SK-N-SH (cell line): ENCODE results near the gene SORD. TPM values are rescaled to one million over a fixed set of nuclear protein-coding genes. Genes with fewer than 3 reads are reported as not detected.

Experiments used
- CTCF ChIA-PET: fragments of 300-600, 350-600 bp; formaldehyde crosslinking; extraction: SDS; loops from one replicate; lab custom pipeline; 2021; lab: Yijun Ruan, JAX
- POLR2A ChIA-PET: fragments of 350-600 bp; sonication (Branson Sonifier 250); formaldehyde crosslinking; extraction: SDS; loops from one replicate; lab custom pipeline; 2020; ENCODE audit warnings: antibody characterized with exemption, inconsistent platforms; lab: Yijun Ruan, JAX
- DNase-seq: peaks from one replicate; pipeline ENCODE4 v3.0.0; 2012
- H2AFZ ChIP-seq: fragments of 200-600 bp; sonication (generic); 2 replicates; pipeline ENCODE4 v1.8.1; 2016; ENCODE audit warnings: antibody characterized with exemption, mild to moderate bottlenecking, low read depth
- H3F3A ChIP-seq: fragments of 200-600 bp; sonication (generic); replicated peaks from 2 replicates; pipeline ENCODE3; 2016; ENCODE audit warnings: antibody characterized with exemption, mild to moderate bottlenecking; ENCODE audit not compliant: insufficient read depth
- H3K27ac ChIP-seq, 2 experiments: fragments of 200-500 bp in 1 of 2; fragments of 200-600 bp in 1 of 2; sonication (Bioruptor generic) in 1 of 2; sonication (generic), shearing (Covaris generic) in 1 of 2; 2 replicates each; pipeline versions ENCODE4 v1.5.1 to v1.6.1; 2014 to 2016; ENCODE audit warnings: low read depth in 2 of 2, inconsistent platforms in 1 of 2, low read length in 1 of 2, mild to moderate bottlenecking in 1 of 2, mixed read lengths in 1 of 2
- H3K27me3 ChIP-seq: fragments of 200-600 bp; sonication (generic), shearing (Covaris generic); 2 replicates; pipeline ENCODE4 v1.6.1; 2016; ENCODE audit warnings: mixed run types; ENCODE audit not compliant: insufficient read depth
- H3K36me3 ChIP-seq, 2 experiments: fragments of 200-500 bp in 1 of 2; fragments of 200-600 bp in 1 of 2; sonication (Bioruptor generic) in 1 of 2; sonication (generic) in 1 of 2; replicated peaks in 1 of 2; 2 replicates each; pipeline versions ENCODE3 to v1.5.1; 2014 to 2016; ENCODE audit warnings: low read length in 1 of 2, mild to moderate bottlenecking in 1 of 2; ENCODE audit not compliant: insufficient read depth in 2 of 2, control insufficient read depth in 1 of 2
- H3K4me1 ChIP-seq, 2 experiments: fragments of 200-500 bp in 1 of 2; fragments of 200-600 bp in 1 of 2; sonication (Bioruptor generic) in 1 of 2; sonication (generic), shearing (Covaris generic) in 1 of 2; 2 replicates each; pipeline versions ENCODE4 v1.5.1 to v1.6.1; 2014 to 2016; ENCODE audit warnings: low read depth in 1 of 2, low read length in 1 of 2, mixed run types in 1 of 2; ENCODE audit not compliant: insufficient read depth in 2 of 2, control insufficient read depth in 1 of 2
- H3K4me2 ChIP-seq: fragments of 200-600 bp; sonication (generic), shearing (Covaris generic); 2 replicates; pipeline ENCODE4 v1.6.1; 2017; ENCODE audit warnings: mixed run types
- H3K4me3 ChIP-seq, 2 experiments: fragments of 200-500 bp in 1 of 2; fragments of 200-600 bp in 1 of 2; sonication (Bioruptor generic) in 1 of 2; sonication (generic), shearing (Covaris generic) in 1 of 2; 2 replicates each; pipeline versions ENCODE4 v1.5.1 to v1.8.1; 2014 to 2016; ENCODE audit warnings: low read depth in 2 of 2, inconsistent platforms in 1 of 2, low read length in 1 of 2, mild to moderate bottlenecking in 1 of 2, mixed read lengths in 1 of 2, moderate library complexity in 1 of 2
- H3K79me2 ChIP-seq: fragments of 200-600 bp; sonication (generic); 2 replicates; pipeline ENCODE4 v1.8.1; 2017; ENCODE audit warnings: mild to moderate bottlenecking; ENCODE audit not compliant: insufficient read depth
- H3K9ac ChIP-seq: fragments of 200-600 bp; sonication (generic); 2 replicates; pipeline ENCODE4 v1.6.1; 2017; ENCODE audit warnings: mixed run types
- H3K9me2 ChIP-seq: fragments of 200-600 bp; sonication (generic); 2 replicates; pipeline ENCODE4 v1.6.1; 2017; ENCODE audit warnings: mixed run types
- H3K9me3 ChIP-seq: fragments of 200-600 bp; sonication (generic); 2 replicates; pipeline ENCODE4 v1.6.1; 2017; ENCODE audit warnings: mixed run types, mild to moderate bottlenecking, moderate library complexity
- H4K20me1 ChIP-seq: fragments of 200-600 bp; sonication (generic); 2 replicates; pipeline ENCODE4 v1.6.1; 2017; ENCODE audit warnings: mild to moderate bottlenecking, mixed run types; ENCODE audit not compliant: insufficient read depth
- ELF1 ChIP-seq: IDR thresholded peaks from 2 replicates; pipeline ENCODE4 v1.4.0; 2012
- EZH2phosphoT487 ChIP-seq: fragments of 200-600 bp; sonication (generic); IDR thresholded peaks from 2 replicates; pipeline ENCODE4 v1.6.1; 2017; ENCODE audit warnings: low read depth, mixed run types, mild to moderate bottlenecking, antibody characterized with exemption, moderate library complexity, borderline replicate concordance
- FOSL2 ChIP-seq: IDR thresholded peaks from 2 replicates; pipeline ENCODE4 v1.4.0; 2012; ENCODE audit warnings: low read depth, mild to moderate bottlenecking, moderate library complexity, borderline replicate concordance
- FOXJ3 ChIP-seq: sonication (generic); formaldehyde crosslinking; IDR thresholded peaks from 2 replicates; pipeline ENCODE4 v1.5.1; 2020; ENCODE audit warnings: mild to moderate bottlenecking, missing genetic modification reagents
- NFIC ChIP-seq: IDR thresholded peaks from 2 replicates; pipeline ENCODE4 v1.4.0; 2012; ENCODE audit warnings: borderline replicate concordance
- NRF1 ChIP-seq: IDR thresholded peaks from 2 replicates; pipeline ENCODE4 v1.6.1; 2012; ENCODE audit warnings: low read depth, mild to moderate bottlenecking, low read length
- RCOR1 ChIP-seq: fragments of 150-350 bp; IDR thresholded peaks from 2 replicates; pipeline ENCODE4 v1.6.1; 2017; ENCODE audit warnings: antibody characterized with exemption, low read length
- RFX5 ChIP-seq: IDR thresholded peaks from 2 replicates; pipeline ENCODE4 v1.6.1; 2012; ENCODE audit warnings: mild to moderate bottlenecking, improper control_type of control experiment, low read length
- RXRA ChIP-seq: IDR thresholded peaks from 2 replicates; pipeline ENCODE4 v1.4.0; 2012; ENCODE audit warnings: low read depth, mild to moderate bottlenecking, borderline replicate concordance
- TAF1 ChIP-seq: IDR thresholded peaks from 2 replicates; pipeline ENCODE4 v1.6.1; 2012; ENCODE audit warnings: low read depth, mild to moderate bottlenecking, low read length, moderate library complexity, borderline replicate concordance
- TCF12 ChIP-seq: IDR thresholded peaks from 2 replicates; pipeline ENCODE4 v1.4.0; 2012
- WGBS: methylation state at CpG from one replicate; pipeline ENCODE4 v1.1.6; 2017; ENCODE audit warnings: low lambda C conversion rate; 5-methylcytosine and 5-hydroxymethylcytosine counted together
- polyA plus RNA-seq, 3 experiments: library from polyadenylated mRNA; depleted of rRNA; stranded (reverse); fragments of >200 nt; gene quantifications; 2 replicates each; pipeline ENCODE4 v1.2.3, GENCODE V29; 2012
- TF ChIP-seq, protein P1 (sequence below): IDR thresholded peaks from 2 replicates; pipeline ENCODE4; 2012
- TF ChIP-seq, protein P2 (sequence below): fragments of 150-350 bp; IDR thresholded peaks from 2 replicates; pipeline ENCODE4 v1.6.1; 2017; ENCODE audit warnings: antibody characterized with exemption, low read length, low read depth, borderline replicate concordance
- TF ChIP-seq, protein P3 (sequence below): fragments of 150-350 bp; IDR thresholded peaks from 2 replicates; pipeline ENCODE4 v1.6.1; 2016; ENCODE audit warnings: mild to moderate bottlenecking, low read depth, low read length
- TF ChIP-seq, protein P4 (sequence below): IDR thresholded peaks from 2 replicates; pipeline ENCODE4 v1.6.1; 2012; ENCODE audit warnings: mild to moderate bottlenecking, low read depth, low read length, moderate library complexity

SORD gene
- polyA plus RNA-seq, 1 of the 3 experiments (the other 2 are of a cell fraction): 35.1 TPM

DNA sequence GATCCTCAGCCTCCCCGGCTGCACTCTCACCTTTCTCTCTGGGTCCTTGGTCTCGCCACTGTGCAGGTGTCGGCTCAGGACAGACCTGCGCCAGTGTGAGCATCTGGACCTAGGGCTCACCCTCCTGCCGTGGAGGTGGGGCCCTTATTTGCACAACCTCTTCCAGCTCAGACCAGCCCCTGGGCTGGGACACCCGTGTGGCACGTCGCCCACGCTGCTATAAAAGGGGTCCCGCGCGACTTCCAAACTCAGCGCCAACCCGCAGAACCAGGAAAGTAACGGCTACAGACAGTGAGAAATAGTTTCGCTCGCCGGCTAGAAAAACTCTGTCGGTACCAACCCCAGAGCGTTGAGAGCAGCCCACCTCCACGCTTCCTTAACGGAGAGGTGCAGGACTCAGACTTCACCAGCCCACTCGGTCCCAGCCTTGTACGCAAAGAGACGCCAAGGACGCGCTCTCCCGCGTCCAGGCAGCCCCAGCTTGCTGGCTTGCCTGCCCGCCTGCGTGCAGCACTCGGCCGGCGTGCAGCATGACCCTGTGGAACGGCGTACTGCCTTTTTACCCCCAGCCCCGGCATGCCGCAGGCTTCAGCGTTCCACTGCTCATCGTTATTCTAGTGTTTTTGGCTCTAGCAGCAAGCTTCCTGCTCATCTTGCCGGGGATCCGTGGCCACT lies 91.2 kb downstream of the SORD start, which contains the start of the genes DUOX2 and DUOXA2:
Gene DUOX2, minus strand, starts transcription at position 97 of the 675 bp plus-strand sequence. CDS start 761 bp downstream, outside the sequence.
Gene DUOXA2, plus strand, starts transcription at position 251 of the 675 bp plus-strand sequence. Its CDS starts 280 bp downstream, at position 531.
- peak; percentile 66 for DNase-seq
- Histone ChIP-seq H3K4me1 (peaks cover 0 to 28% of the 10 kb centered on the region in 2 experiments; a peak in 1 of 4 replicates), H2AFZ (no peak within 1 kb of the TSS), H3K36me3 (no peaks in the 10 kb centered on the region), H3K4me3 (peak within 1 kb of the TSS in 1 of 2 experiments; percentile 9; a peak in 1 of 4 replicates), H3K27me3 (peaks cover 56% of the 10 kb centered on the region), H4K20me1 (no peaks in the 10 kb centered on the region), H3K9me3 (no peaks in the 10 kb centered on the region), H3K4me2 (peak within 1 kb of the TSS; percentile 65; the same call in 1 of the 2 replicates), H3K9ac (no peak within 1 kb of the TSS), H3K79me2 (no peaks in the 10 kb centered on the region), H3F3A (no peaks in the 10 kb centered on the region), H3K27ac (no peak within 1 kb of the TSS), H3K9me2 (no peaks in the 10 kb centered on the region)
- POLR2A ChIA-PET: no interaction called here
- CTCF ChIA-PET: interaction anchor here (0.6 to 2.3 kb wide), 10 partner anchors 9 to 344 kb away, joined by 3 to 7 read pairs (median 4); no protein-coding TSS in a partner anchor
- TF ChIP-seq NRF1: no peak
- TF ChIP-seq EZH2phosphoT487: no peak
- no peak for TF ChIP-seq RXRA
- TF ChIP-seq, protein P1, sequence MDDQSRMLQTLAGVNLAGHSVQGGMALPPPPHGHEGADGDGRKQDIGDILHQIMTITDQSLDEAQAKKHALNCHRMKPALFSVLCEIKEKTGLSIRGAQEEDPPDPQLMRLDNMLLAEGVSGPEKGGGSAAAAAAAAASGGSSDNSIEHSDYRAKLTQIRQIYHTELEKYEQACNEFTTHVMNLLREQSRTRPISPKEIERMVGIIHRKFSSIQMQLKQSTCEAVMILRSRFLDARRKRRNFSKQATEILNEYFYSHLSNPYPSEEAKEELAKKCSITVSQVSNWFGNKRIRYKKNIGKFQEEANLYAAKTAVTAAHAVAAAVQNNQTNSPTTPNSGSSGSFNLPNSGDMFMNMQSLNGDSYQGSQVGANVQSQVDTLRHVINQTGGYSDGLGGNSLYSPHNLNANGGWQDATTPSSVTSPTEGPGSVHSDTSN: no peak
- no peak for TF ChIP-seq FOSL2
- TF ChIP-seq NFIC: no peak
- TF ChIP-seq, protein P2, sequence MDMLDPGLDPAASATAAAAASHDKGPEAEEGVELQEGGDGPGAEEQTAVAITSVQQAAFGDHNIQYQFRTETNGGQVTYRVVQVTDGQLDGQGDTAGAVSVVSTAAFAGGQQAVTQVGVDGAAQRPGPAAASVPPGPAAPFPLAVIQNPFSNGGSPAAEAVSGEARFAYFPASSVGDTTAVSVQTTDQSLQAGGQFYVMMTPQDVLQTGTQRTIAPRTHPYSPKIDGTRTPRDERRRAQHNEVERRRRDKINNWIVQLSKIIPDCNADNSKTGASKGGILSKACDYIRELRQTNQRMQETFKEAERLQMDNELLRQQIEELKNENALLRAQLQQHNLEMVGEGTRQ: no peak
- no peak for TF ChIP-seq TCF12
- TF ChIP-seq RCOR1: no peak
- no peak for TF ChIP-seq TAF1
- no peak for TF ChIP-seq FOXJ3 (CRISPR knock-in tag)
- TF ChIP-seq, protein P3, sequence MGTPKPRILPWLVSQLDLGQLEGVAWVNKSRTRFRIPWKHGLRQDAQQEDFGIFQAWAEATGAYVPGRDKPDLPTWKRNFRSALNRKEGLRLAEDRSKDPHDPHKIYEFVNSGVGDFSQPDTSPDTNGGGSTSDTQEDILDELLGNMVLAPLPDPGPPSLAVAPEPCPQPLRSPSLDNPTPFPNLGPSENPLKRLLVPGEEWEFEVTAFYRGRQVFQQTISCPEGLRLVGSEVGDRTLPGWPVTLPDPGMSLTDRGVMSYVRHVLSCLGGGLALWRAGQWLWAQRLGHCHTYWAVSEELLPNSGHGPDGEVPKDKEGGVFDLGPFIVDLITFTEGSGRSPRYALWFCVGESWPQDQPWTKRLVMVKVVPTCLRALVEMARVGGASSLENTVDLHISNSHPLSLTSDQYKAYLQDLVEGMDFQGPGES: no peak
- TF ChIP-seq, protein P4, sequence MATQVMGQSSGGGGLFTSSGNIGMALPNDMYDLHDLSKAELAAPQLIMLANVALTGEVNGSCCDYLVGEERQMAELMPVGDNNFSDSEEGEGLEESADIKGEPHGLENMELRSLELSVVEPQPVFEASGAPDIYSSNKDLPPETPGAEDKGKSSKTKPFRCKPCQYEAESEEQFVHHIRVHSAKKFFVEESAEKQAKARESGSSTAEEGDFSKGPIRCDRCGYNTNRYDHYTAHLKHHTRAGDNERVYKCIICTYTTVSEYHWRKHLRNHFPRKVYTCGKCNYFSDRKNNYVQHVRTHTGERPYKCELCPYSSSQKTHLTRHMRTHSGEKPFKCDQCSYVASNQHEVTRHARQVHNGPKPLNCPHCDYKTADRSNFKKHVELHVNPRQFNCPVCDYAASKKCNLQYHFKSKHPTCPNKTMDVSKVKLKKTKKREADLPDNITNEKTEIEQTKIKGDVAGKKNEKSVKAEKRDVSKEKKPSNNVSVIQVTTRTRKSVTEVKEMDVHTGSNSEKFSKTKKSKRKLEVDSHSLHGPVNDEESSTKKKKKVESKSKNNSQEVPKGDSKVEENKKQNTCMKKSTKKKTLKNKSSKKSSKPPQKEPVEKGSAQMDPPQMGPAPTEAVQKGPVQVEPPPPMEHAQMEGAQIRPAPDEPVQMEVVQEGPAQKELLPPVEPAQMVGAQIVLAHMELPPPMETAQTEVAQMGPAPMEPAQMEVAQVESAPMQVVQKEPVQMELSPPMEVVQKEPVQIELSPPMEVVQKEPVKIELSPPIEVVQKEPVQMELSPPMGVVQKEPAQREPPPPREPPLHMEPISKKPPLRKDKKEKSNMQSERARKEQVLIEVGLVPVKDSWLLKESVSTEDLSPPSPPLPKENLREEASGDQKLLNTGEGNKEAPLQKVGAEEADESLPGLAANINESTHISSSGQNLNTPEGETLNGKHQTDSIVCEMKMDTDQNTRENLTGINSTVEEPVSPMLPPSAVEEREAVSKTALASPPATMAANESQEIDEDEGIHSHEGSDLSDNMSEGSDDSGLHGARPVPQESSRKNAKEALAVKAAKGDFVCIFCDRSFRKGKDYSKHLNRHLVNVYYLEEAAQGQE: no peak
- no peak for TF ChIP-seq ELF1
- no peak for TF ChIP-seq RFX5
- 20% methylated on average over 18 of the region's 42 CpGs for whole genome bisulfite sequencing
